ENCODE measurements around the gene SH3BP4.

DNA sequence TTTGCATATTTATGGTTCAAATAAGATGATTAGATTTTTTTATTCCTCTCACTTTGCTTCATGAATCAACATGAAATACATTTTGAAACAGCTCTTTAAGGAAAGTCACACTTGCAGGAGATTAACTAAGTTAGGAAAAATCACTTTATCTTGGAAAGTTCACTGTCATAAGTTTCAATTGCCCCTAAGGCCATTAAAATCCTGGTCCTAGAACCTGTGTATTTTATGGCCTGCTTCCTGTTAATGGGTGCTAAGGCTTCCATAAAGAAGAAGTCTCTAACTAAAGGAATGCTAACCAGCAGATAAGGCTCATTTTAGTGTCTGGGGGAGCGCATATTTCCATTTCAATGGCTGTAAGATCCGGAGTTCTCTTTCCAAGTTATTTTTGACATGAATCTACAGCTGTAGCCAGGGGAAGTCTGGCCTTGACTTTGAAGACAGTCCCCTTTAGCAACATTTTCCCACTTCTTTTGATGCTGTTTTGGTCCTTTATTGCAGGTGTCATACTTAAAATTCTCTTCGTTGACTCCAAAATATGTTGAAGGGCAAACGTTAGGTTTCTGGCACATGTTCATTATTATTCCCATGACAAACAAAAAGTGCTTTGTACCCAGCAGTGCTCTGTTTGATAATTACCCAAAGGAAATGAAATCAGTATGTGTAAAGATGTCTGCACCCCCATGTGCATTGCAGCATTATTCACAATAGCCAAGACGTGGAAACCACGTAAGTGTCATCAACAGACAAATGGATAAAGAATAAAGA, 34.4 kb upstream of the SH3BP4 start:
- TF ChIP-seq, protein P1, sequence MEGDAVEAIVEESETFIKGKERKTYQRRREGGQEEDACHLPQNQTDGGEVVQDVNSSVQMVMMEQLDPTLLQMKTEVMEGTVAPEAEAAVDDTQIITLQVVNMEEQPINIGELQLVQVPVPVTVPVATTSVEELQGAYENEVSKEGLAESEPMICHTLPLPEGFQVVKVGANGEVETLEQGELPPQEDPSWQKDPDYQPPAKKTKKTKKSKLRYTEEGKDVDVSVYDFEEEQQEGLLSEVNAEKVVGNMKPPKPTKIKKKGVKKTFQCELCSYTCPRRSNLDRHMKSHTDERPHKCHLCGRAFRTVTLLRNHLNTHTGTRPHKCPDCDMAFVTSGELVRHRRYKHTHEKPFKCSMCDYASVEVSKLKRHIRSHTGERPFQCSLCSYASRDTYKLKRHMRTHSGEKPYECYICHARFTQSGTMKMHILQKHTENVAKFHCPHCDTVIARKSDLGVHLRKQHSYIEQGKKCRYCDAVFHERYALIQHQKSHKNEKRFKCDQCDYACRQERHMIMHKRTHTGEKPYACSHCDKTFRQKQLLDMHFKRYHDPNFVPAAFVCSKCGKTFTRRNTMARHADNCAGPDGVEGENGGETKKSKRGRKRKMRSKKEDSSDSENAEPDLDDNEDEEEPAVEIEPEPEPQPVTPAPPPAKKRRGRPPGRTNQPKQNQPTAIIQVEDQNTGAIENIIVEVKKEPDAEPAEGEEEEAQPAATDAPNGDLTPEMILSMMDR (optimal IDR thresholded peaks at IDR 0.05 in 1 of 3, IDR thresholded peaks at IDR 0.05 in 1 of 3, conservative IDR thresholded peaks at IDR 0.05 in 1 of 3; ENCODE audit: extremely low read depth in 1 of 3, insufficient read depth in 2 of 3, low read length in 3 of 3), result no peak
- TF ChIP-seq EZH2 (IDR thresholded peaks at IDR 0.05; ENCODE audit: low read length), result no peak
